KBM-7 (cell line): ENCODE measurements around the gene SAP25.
"Not testable (repeated sequence)": the region's sequence is repeated elsewhere in the genome, so short reads cannot be mapped to it uniquely, and the experiment has no call there.

Source experiments
- DNase-seq: peaks from one replicate; pipeline ENCODE4 v3.0.0-alpha.2; 2015
- in situ Hi-C: fragments of 300-500 bp; cut with MboI; formaldehyde crosslinking; loops from 2 replicates; pipeline ENCODE4 v1.14.3; 2020; ENCODE audit warnings: low sequenced_read_pairs, low pct_unique_long_range_greater_than_20kb, mixed read lengths

Gene SAP25

GRCh38 chr7:100566018-100566531, 7.6 kb downstream of the SAP25 start:
- in situ Hi-C loops, result no loop called here
- DNase-seq, result no peak

GRCh38 chr7:100565133-100565571, 8.5 kb downstream of the SAP25 start:
- in situ Hi-C loops, result no loop called here

GRCh38 chr7:100564405-100564804, 9.3 kb downstream of the SAP25 start:
- in situ Hi-C loops, DNase-seq: not testable (repeated sequence)

More at GRCh38 chr7:100565133-100565571, 8.5 kb downstream of the SAP25 start:
- no peak for DNase-seq

GRCh38 chr7:100563809-100564400, 9.8 kb downstream of the SAP25 start:
- in situ Hi-C loops, result no loop called here
- DNase-seq, result peak; percentile 83

GRCh38 chr7:100563100-100563564, 10.6 kb downstream of the SAP25 start:
- in situ Hi-C loops, result no loop called here
- DNase-seq, result no peak

- in situ Hi-C loops, result no loop called here
- no peak for DNase-seq
Measured at GRCh38 chr7:100562195-100563099, 11.3 kb downstream of the SAP25 start.

GRCh38 chr7:100561491-100562194, 12.1 kb downstream of the SAP25 start:
- in situ Hi-C loops, result no loop called here
- no peak for DNase-seq

- no peak for DNase-seq
- in situ Hi-C loops, result no loop called here
Measured at GRCh38 chr7:100559127-100559526, 14.6 kb downstream of the SAP25 start.

GRCh38 chr7:100556541-100556940, 17.2 kb downstream of the SAP25 start:
- DNase-seq, result no peak
- in situ Hi-C loops, result no loop called here

- DNase-seq, result no peak
- in situ Hi-C loops, result no loop called here
Measured at GRCh38 chr7:100555701-100556100, 18.0 kb downstream of the SAP25 start.

GRCh38 chr7:100553032-100553431, 20.7 kb downstream of the SAP25 start:
- in situ Hi-C loops, result no loop called here
- no peak for DNase-seq

GRCh38 chr7:100552532-100552931, 21.2 kb downstream of the SAP25 start:
- in situ Hi-C loops, result no loop called here
- DNase-seq, result no peak

GRCh38 chr7:100548446-100548845, 25.3 kb downstream of the SAP25 start:
- in situ Hi-C loops, result loop anchor here (10.0 kb wide), 1 partner anchor 74 kb away; the partner anchor contains the start of gene TSC22D4
- not testable (repeated sequence) for DNase-seq

GRCh38 chr7:100547872-100548271, 25.8 kb downstream of the SAP25 start:
- in situ Hi-C loops, result loop anchor here (10.0 kb wide), 1 partner anchor 73 kb away; the partner anchor contains the start of gene TSC22D4
- peak; percentile 57 for DNase-seq

GRCh38 chr7:100546926-100547800, 26.5 kb downstream of the SAP25 start:
- no peak for DNase-seq
- in situ Hi-C loops, result loop anchor here (10.0 kb wide), 1 partner anchor 72 kb away; the partner anchor contains the start of gene TSC22D4

GRCh38 chr7:100546129-100546925, 27.4 kb downstream of the SAP25 start:
- no peak for DNase-seq

GRCh38 chr7:100545360-100546128, 28.2 kb downstream of the SAP25 start:
- DNase-seq, result no peak
- in situ Hi-C loops, result loop anchor here (10.0 kb wide), 1 partner anchor 71 kb away; the partner anchor contains the start of gene TSC22D4

More at GRCh38 chr7:100546129-100546925, 27.4 kb downstream of the SAP25 start:
- in situ Hi-C loops, result loop anchor here (10.0 kb wide), 1 partner anchor 72 kb away; the partner anchor contains the start of gene TSC22D4
